Suprapubic skin (tissue), 4 donors: ENCODE results near the gene TMEM214. TPM values are rescaled to one million over a fixed set of nuclear protein-coding genes. Genes with fewer than 3 reads are reported as not detected.

Experiments used
- DNase-seq, 2 donors: peaks; one replicate each; pipeline ENCODE4 v3.0.0-alpha.2; 2019; ENCODE audit warnings: low spot score in 2 of 2
- H3K27ac ChIP-seq: fragments of 200-600 bp; sonication (generic); one replicate; pipeline ENCODE4 v1.5.1; 2019
- H3K27me3 ChIP-seq: fragments of 200-600 bp; sonication (generic); one replicate; pipeline ENCODE4 v1.5.1; 2019
- H3K36me3 ChIP-seq: fragments of 200-600 bp; sonication (generic); one replicate; pipeline ENCODE4 v1.5.1; 2019
- H3K4me1 ChIP-seq: fragments of 200-600 bp; sonication (generic); one replicate; pipeline ENCODE4 v1.5.1; 2019
- H3K4me3 ChIP-seq: fragments of 200-600 bp; sonication (generic); one replicate; pipeline ENCODE4 v1.5.1; 2019; ENCODE audit warnings: mild to moderate bottlenecking
- H3K9me3 ChIP-seq: fragments of 200-600 bp; sonication (generic); one replicate; pipeline ENCODE4 v1.5.1; 2019
- CTCF ChIP-seq, 2 donors: fragments of 200-600 bp in 1 of 2; fragments of 450-650 bp in 1 of 2; sonication (generic) in 1 of 2; IDR thresholded peaks; one replicate each; pipeline ENCODE4 v1.5.1; 2016 to 2019; ENCODE audit warnings: antibody characterized with exemption in 2 of 2, mild to moderate bottlenecking in 1 of 2, moderate library complexity in 1 of 2
- EP300 ChIP-seq: sonication (generic); formaldehyde crosslinking; IDR thresholded peaks from one replicate; pipeline ENCODE4 v1.6.1; 2017; ENCODE audit warnings: antibody characterized with exemption
- POLR2A ChIP-seq, 2 donors: fragments of 450-650 bp; IDR thresholded peaks; one replicate each; pipeline ENCODE4 v1.6.1; 2017; ENCODE audit warnings: antibody characterized with exemption in 2 of 2, mild to moderate bottlenecking in 2 of 2, moderate library complexity in 2 of 2
- POLR2AphosphoS5 ChIP-seq, 3 donors: sonication (generic); formaldehyde crosslinking; IDR thresholded peaks; one replicate each; pipeline ENCODE4 v1.6.1; 2017; ENCODE audit warnings: antibody characterized with exemption in 3 of 3
- WGBS: methylation state at CpG from one replicate; pipeline ENCODE4 v1.1.5; 2018; 5-methylcytosine and 5-hydroxymethylcytosine counted together
- total RNA-seq, 4 donors: library from RNA; depleted of rRNA; stranded (reverse); fragments of >200 nt; gene quantifications; one replicate each; pipeline ENCODE4 v1.1.0, GENCODE V29; 2016

TMEM214 gene
- total RNA-seq, 4 donors from 2014 or later = 39.2 to 56.3 (median 44.7) TPM

GRCh38 chr2:27065128-27065527 lies 32.4 kb downstream of the TMEM214 start:
- 75% methylated on average over 3 of the region's 3 CpGs for WGBS
- Histone ChIP-seq H3K9me3 (no peaks in the 10 kb centered on the region), H3K27me3 (no peaks in the 10 kb centered on the region), H3K4me3 (no peak overlapping the region), H3K36me3 (peaks cover 33% of the 10 kb centered on the region), H3K4me1 (peaks cover 18% of the 10 kb centered on the region), H3K27ac (no peak overlapping the region)
- TF ChIP-seq CTCF (IDR thresholded peaks at IDR 0.05) (no peak), POLR2A (IDR thresholded peaks at IDR 0.05) (no peak), POLR2AphosphoS5 (IDR thresholded peaks at IDR 0.05) (no peak), EP300 (no peak)
- DNase-seq = no peak

- Histone ChIP-seq H3K27ac (no peak overlapping the region), H3K9me3 (no peaks in the 10 kb centered on the region), H3K27me3 (no peaks in the 10 kb centered on the region), H3K36me3 (peaks cover 33% of the 10 kb centered on the region), H3K4me1 (peaks cover 33% of the 10 kb centered on the region), H3K4me3 (no peak overlapping the region)
- no peak for DNase-seq
- WGBS = 92% methylated on average over 5 of the region's 5 CpGs
- no peak for TF ChIP-seq CTCF (IDR thresholded peaks at IDR 0.05)
- no peak for TF ChIP-seq POLR2AphosphoS5 (IDR thresholded peaks at IDR 0.05)
- TF ChIP-seq EP300 = no peak
Measured at GRCh38 chr2:27067385-27067784, 34.6 kb downstream of the TMEM214 start.

DNA sequence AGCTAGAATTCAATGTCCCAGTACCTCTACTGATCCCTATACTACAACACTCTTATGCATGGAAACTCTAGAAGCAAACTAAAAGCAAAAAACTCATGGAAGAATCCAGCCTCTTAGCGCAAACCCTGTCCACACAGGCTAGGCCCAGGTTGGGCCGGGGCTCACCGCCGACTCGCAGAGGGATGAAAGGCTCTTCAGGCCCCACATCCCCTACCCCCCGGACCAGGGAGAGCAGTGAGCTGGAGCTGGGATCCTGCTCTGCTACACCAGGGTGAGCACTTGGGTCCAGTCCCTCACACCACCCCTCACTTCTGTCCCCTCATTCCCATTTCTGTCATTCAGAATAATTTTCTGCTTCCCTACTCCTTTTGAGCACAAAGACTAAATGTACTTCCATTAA lies 36.7 kb downstream of the TMEM214 start:
- H3K4me3 ChIP-seq = peak overlapping the region; percentile 94
- no peak overlapping the region for H3K27ac ChIP-seq
- H3K36me3 ChIP-seq = peaks cover 30% of the 10 kb centered on the region
- H3K4me1 ChIP-seq = peaks cover 37% of the 10 kb centered on the region
- no peaks in the 10 kb centered on the region for H3K27me3 ChIP-seq
- TF ChIP-seq CTCF (IDR thresholded peaks at IDR 0.05) (no peak), EP300 (no peak), POLR2AphosphoS5 (IDR thresholded peaks at IDR 0.05) (no peak), POLR2A (IDR thresholded peaks at IDR 0.05) (no peak)
- WGBS = 92% methylated on average over 6 of the region's 6 CpGs
- H3K9me3 ChIP-seq = no peaks in the 10 kb centered on the region
- no peak for DNase-seq

DNA sequence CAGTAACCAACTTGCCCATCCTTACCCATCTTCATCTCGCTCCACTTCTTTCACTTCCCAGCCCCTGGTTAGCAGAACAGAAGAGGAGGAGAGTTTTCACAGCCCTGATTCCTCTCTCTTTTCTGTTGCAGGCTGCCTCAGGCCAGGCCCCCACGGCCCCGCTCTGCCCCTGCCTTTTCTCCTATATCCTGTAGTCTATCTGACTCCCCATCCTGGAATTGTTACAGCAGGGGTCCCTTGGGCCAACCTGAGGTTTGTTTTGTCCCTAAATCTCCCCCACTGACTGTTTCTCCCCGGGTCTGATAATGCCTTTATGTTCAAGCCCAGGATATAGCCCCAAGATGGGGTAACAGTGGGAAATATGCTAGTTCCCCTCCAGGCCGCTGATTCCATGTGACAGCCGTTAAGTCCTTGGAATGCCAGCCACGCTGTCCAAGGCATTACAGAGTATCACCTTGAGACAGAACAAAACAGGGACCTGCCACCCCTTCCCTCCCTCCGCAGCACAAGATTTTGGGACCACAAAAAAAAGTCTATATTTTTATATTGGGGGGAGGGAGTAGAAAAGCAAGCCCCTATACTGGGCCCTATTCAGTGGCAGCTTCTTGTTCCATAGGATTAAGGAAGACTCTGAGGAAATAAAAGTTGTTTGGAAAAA lies 37.3 kb downstream of the TMEM214 start:
- H3K27ac ChIP-seq = no peak overlapping the region
- TF ChIP-seq POLR2A (IDR thresholded peaks at IDR 0.05) (no peak), POLR2AphosphoS5 (IDR thresholded peaks at IDR 0.05) (no peak), EP300 (no peak), CTCF (IDR thresholded peaks at IDR 0.05) (no peak)
- H3K9me3 ChIP-seq = no peaks in the 10 kb centered on the region
- 85% methylated on average over 8 of the region's 8 CpGs for WGBS
- peak overlapping the region; percentile 94 for H3K4me3 ChIP-seq
- H3K27me3 ChIP-seq = no peaks in the 10 kb centered on the region
- peaks cover 30% of the 10 kb centered on the region for H3K36me3 ChIP-seq
- DNase-seq = no peak
- peaks cover 39% of the 10 kb centered on the region for H3K4me1 ChIP-seq

DNA sequence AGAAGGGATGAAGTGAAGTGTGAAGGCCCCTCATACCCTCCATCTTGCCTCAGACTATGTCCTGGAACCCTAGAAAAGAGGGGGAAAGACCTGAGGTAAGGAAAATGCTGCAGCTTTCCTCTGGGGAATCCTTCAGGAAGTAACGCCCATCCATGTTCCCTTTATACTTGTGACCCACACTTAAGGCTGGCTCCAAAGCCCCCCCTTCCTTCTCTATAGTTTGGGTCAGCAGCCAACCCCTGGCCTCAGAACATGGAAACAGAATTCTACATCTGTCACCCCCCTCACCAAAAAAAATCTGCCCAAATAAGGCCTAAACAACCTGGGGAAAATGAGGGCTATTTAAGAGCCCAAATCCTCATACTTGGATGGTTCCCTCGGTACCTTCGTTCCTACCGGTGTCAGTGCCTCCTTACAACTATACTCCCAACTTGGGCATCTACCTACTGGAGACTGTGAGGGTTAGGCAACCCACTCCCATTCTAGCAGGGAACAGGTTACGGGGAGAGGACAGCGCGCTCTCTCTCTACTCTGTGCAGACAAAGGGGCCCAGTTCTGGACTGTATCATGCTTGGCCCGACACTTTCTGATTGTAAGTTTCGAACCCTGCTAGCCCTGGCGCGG lies 38.0 kb downstream of the TMEM214 start:
- no peaks in the 10 kb centered on the region for H3K27me3 ChIP-seq
- TF ChIP-seq CTCF (IDR thresholded peaks at IDR 0.05) (no peak), POLR2A (IDR thresholded peaks at IDR 0.05) (no peak), EP300 (no peak), POLR2AphosphoS5 (IDR thresholded peaks at IDR 0.05) (no peak)
- peaks cover 27% of the 10 kb centered on the region for H3K36me3 ChIP-seq
- H3K9me3 ChIP-seq = no peaks in the 10 kb centered on the region
- WGBS = 4% methylated on average over 8 of the region's 11 CpGs
- no peak for DNase-seq
- H3K27ac ChIP-seq = peak overlapping the region; percentile 91
- peaks cover 46% of the 10 kb centered on the region for H3K4me1 ChIP-seq
- peak overlapping the region; percentile 94 for H3K4me3 ChIP-seq
